HCT116 (cell line): ENCODE data around the gene TMEM269. TPM values are rescaled to one million over a fixed set of nuclear protein-coding genes. Genes with fewer than 3 reads are reported as not detected.

ENCODE experiments used
- ATAC-seq: fragments of 200-7000 bp; cut with Tn5 transposase; 2 replicates; pipeline ENCODE4 v1.9.1; 2020; ENCODE audit warnings: mild to moderate bottlenecking, moderate library complexity
- BruUV-seq: library from RNA; stranded (reverse); fragments of 400-500 nt; replicated peaks from 2 replicates; lab custom pipeline; 2021; lab: Mats Ljungman, UMichigan
- CTCF ChIA-PET: fragments of 300-600 bp; sonication (Branson Sonifier 250); formaldehyde crosslinking; loops from one replicate; lab custom pipeline; 2021; ENCODE audit warnings: antibody characterized with exemption; lab: Charles Lee
- POLR2A ChIA-PET: fragments of 300-600, 350-600 bp; sonication (Branson Sonifier 250); formaldehyde crosslinking; loops from one replicate; lab custom pipeline; 2021; ENCODE audit warnings: antibody characterized with exemption; lab: Charles Lee
- RAD21 ChIA-PET, 2 experiments: fragments of 300-600 bp; sonication (Branson Sonifier 250); formaldehyde crosslinking; loops; one replicate each; lab custom pipeline; 2023; ENCODE audit warnings: low total read pairs in 2 of 2; ENCODE audit not compliant: uncharacterized antibody in 2 of 2, unreplicated experiment in 2 of 2, low non-redundant PET in 1 of 2; lab: Charles Lee
- DNase-seq: peaks from one replicate; pipeline ENCODE4 v3.0.0-alpha.2; 2010; ENCODE audit warnings: low read depth, low spot score
- H2AFZ ChIP-seq: fragments of 200-600 bp; shearing (Covaris generic), sonication (generic); 2 replicates; pipeline ENCODE4 v1.6.1; 2017; ENCODE audit warnings: low read depth, mixed run types, mixed read lengths, antibody characterized with exemption, low read length; ENCODE audit not compliant: poor library complexity, severe bottlenecking
- H3K27ac ChIP-seq: 2 replicates; pipeline ENCODE4 v1.5.1; 2012; ENCODE audit warnings: low read depth, low read length
- H3K27me3 ChIP-seq: fragments of 200-600 bp; sonication (generic); 2 replicates; pipeline ENCODE4 v1.6.1; 2016; ENCODE audit warnings: mixed run types, low read length, mixed read lengths; ENCODE audit not compliant: insufficient read depth
- H3K36me3 ChIP-seq, 2 experiments: fragments of 200-500 bp in 1 of 2; fragments of 200-600 bp in 1 of 2; sonication (Bioruptor generic) in 1 of 2; sonication (generic) in 1 of 2; 2 replicates each; pipeline versions ENCODE4 v1.5.1 to v1.6.1; 2014 to 2016; ENCODE audit warnings: low read length in 2 of 2, inconsistent platforms in 1 of 2, mixed read lengths in 1 of 2, mixed run types in 1 of 2; ENCODE audit not compliant: insufficient read depth in 2 of 2, control insufficient read depth in 1 of 2
- H3K4me1 ChIP-seq, 2 experiments: fragments of 200-600 bp in 1 of 2; sonication (generic) in 1 of 2; 2 replicates each; pipeline versions ENCODE4 v1.5.1 to v1.6.1; 2012 to 2017; ENCODE audit warnings: low read length in 2 of 2, inconsistent platforms in 1 of 2, mild to moderate bottlenecking in 1 of 2, mixed read lengths in 1 of 2, mixed run types in 1 of 2, moderate library complexity in 1 of 2; ENCODE audit not compliant: insufficient read depth in 2 of 2, control insufficient read depth in 1 of 2
- H3K4me2 ChIP-seq: fragments of 200-600 bp; sonication (generic); 2 replicates; pipeline ENCODE4 v1.6.1; 2017; ENCODE audit warnings: mixed run types, low read length, mixed read lengths
- H3K4me3 ChIP-seq, 2 experiments: fragments of 200-600 bp in 1 of 2; sonication (generic) in 1 of 2; replicated peaks in 1 of 2; 2 replicates each; pipeline ENCODE4 v1.5.1; 2011 to 2016; ENCODE audit warnings: low read length in 2 of 2, control low read depth in 1 of 2, low read depth in 1 of 2, mild to moderate bottlenecking in 1 of 2, mixed read lengths in 1 of 2, mixed run types in 1 of 2
- H3K79me2 ChIP-seq: fragments of 200-600 bp; sonication (generic); 2 replicates; pipeline ENCODE4 v1.6.1; 2017; ENCODE audit warnings: mild to moderate bottlenecking, mixed run types, low read length, moderate library complexity, mixed read lengths; ENCODE audit not compliant: insufficient read depth
- H3K9ac ChIP-seq: fragments of 200-600 bp; sonication (generic); 2 replicates; pipeline ENCODE4 v1.6.1; 2016; ENCODE audit warnings: low read length, mixed read lengths
- H3K9me2 ChIP-seq: fragments of 200-600 bp; sonication (generic), shearing (Covaris generic); 2 replicates; pipeline ENCODE4 v1.6.1; 2017; ENCODE audit warnings: mixed run types, mild to moderate bottlenecking, moderate library complexity; ENCODE audit not compliant: insufficient read depth
- H3K9me3 ChIP-seq, 2 experiments: fragments of 200-500 bp in 1 of 2; fragments of 200-600 bp in 1 of 2; sonication (Bioruptor generic) in 1 of 2; sonication (generic) in 1 of 2; 2 replicates each; pipeline ENCODE4 v1.6.1; 2014 to 2017; ENCODE audit warnings: low read length in 2 of 2, mixed read lengths in 2 of 2, inconsistent platforms in 1 of 2, low read depth in 1 of 2, mild to moderate bottlenecking in 1 of 2, mixed run types in 1 of 2, moderate library complexity in 1 of 2; ENCODE audit not compliant: control insufficient read depth in 1 of 2, insufficient read depth in 1 of 2
- H4K20me1 ChIP-seq: fragments of 200-600 bp; sonication (generic), shearing (Covaris generic); 2 replicates; pipeline ENCODE4 v1.6.1; 2017; ENCODE audit warnings: mixed run types, mild to moderate bottlenecking, moderate library complexity; ENCODE audit not compliant: insufficient read depth
- CBX3 ChIP-seq: IDR thresholded peaks from 2 replicates; pipeline ENCODE4 v1.6.1; 2012; ENCODE audit warnings: low read depth
- EGR1 ChIP-seq: IDR thresholded peaks from 2 replicates; pipeline ENCODE4 v1.6.1; 2012; ENCODE audit warnings: low read depth
- ELF1 ChIP-seq: IDR thresholded peaks from 2 replicates; pipeline ENCODE4 v1.6.1; 2012; ENCODE audit warnings: low read depth, borderline replicate concordance
- EZH2 ChIP-seq: fragments of 200-600 bp; sonication (generic); IDR thresholded peaks from 2 replicates; pipeline ENCODE4 v1.6.1; 2017; ENCODE audit warnings: antibody characterized with exemption, mixed run types
- EZH2phosphoT487 ChIP-seq: fragments of 200-600 bp; IDR thresholded peaks from 2 replicates; pipeline ENCODE4 v1.6.1; 2018; ENCODE audit warnings: antibody characterized with exemption, borderline replicate concordance
- POLR2A ChIP-seq: IDR thresholded peaks from 2 replicates; pipeline ENCODE4 v1.7.0; 2011; ENCODE audit warnings: borderline replicate concordance; ENCODE audit not compliant: insufficient read depth, insufficient read length; ENCODE audit errors: extremely low read depth
- POLR2AphosphoS5 ChIP-seq: IDR thresholded peaks from 2 replicates; pipeline ENCODE4 v1.6.1; 2011; ENCODE audit warnings: mild to moderate bottlenecking, low read depth, low read length, moderate library complexity
- RAD21 ChIP-seq: IDR thresholded peaks from 2 replicates; pipeline ENCODE4 v1.6.1; 2012; ENCODE audit warnings: low read depth, mild to moderate bottlenecking
- SIN3A ChIP-seq: IDR thresholded peaks from 2 replicates; pipeline ENCODE4 v1.6.1; 2012; ENCODE audit warnings: low read depth
- SP1 ChIP-seq: IDR thresholded peaks from 2 replicates; pipeline ENCODE4 v1.6.1; 2012; ENCODE audit warnings: low read depth
- SRF ChIP-seq: IDR thresholded peaks from 2 replicates; pipeline ENCODE4 v1.6.1; 2012; ENCODE audit warnings: low read depth
- TCF7L2 ChIP-seq: IDR thresholded peaks from 2 replicates; pipeline ENCODE4 v1.7.0; 2011; ENCODE audit warnings: borderline replicate concordance, inconsistent platforms; ENCODE audit not compliant: insufficient read depth, insufficient read length; ENCODE audit errors: extremely low read depth
- YY1 ChIP-seq: IDR thresholded peaks from 2 replicates; pipeline ENCODE4 v1.6.1; 2011; ENCODE audit warnings: low read length, low read depth, moderate library complexity, mild to moderate bottlenecking; ENCODE audit not compliant: insufficient replicate concordance; ENCODE audit errors: extremely low read depth
- ZFX ChIP-seq: fragments of 450-650 bp; IDR thresholded peaks from 2 replicates; pipeline ENCODE4 v1.6.1; 2017
- intact Hi-C: fragments of 100-400 bp; cut with micrococcal nuclease; formaldehyde crosslinking; loops from 2 replicates; pipeline ENCODE4 v1.10.0; 2022
- total RNA-seq: library from RNA; stranded (reverse); gene quantifications from one replicate; pipeline ENCODE4 v1.2.1, GENCODE V29; 2021; ENCODE audit not compliant: unreplicated experiment
- TF ChIP-seq, protein P1 (sequence below): IDR thresholded peaks from 2 replicates; pipeline ENCODE4 v1.6.1; 2012; ENCODE audit warnings: low read depth
- TF ChIP-seq, protein P2 (sequence below): IDR thresholded peaks from 2 replicates; pipeline ENCODE4 v1.6.1; 2012

Gene TMEM269
- total RNA-seq, 1 experiment from 2014 or later, result 0.34 TPM

DNA sequence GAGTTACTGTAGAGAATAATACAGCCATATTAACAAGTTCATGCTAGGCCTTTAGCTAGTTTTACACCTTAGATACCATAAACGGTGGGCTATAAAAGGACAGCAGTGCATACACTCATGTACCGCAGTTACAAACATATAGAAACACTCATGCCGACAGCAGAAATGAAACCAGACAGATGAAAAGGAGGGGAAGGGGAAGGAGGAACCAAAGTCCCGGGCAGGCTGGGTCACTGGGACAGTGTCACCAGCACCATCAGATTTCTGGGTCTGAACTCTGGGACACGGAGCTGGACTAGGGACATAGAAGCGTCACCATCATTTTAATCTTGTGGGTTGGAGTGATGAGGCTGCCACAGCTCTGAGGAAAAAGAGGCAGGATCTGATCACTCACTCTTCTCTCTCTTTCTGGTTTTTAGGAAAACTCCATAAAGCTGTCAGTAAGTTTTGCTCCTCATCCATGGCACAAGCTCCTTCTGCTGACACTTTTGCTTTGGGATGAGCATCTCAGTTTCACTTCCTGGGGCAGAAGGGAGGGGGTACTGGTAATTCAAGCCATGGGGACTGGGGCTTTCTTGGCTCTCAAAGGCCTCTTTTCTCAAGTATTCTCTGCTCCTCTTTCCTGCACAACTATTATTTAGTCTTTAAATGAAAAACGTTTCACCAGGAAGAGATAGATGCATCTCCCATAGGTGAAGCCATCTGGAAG is 53.8 kb downstream of the TMEM269 start:
- H3K4me1 ChIP-seq, result no peaks in the 10 kb centered on the region
- CTCF ChIA-PET, result interaction anchor here (1.3 kb wide), 1 partner anchor 8 kb away, joined by 7 read pairs; the partner anchor contains the start of gene ZNF691
- no peak for ATAC-seq

DNA sequence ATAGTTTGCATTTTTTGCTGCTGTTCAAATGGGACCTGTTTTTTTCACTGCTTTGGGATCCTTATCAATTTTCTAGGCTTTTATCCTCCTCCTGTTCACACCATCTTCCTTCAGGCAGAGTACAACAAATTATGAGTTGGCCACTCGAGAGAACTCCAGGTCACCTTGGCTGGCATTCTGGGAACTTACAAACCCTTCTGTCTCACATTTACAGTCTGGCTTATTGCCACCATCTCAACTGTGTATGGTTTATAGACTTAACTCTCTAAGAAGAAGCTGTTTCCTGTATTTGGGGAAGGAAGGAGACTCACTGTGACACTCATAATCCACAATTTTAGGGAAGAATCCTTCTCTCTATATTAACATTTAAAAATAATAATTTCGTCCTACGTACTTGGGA is 56.2 kb downstream of the TMEM269 start:
- ChIA-PET RAD21 (no interaction called here), POLR2A (no interaction called here), CTCF (no interaction called here)
- intact Hi-C loops, result no loop called here
- no TSS peak for BruUV-seq
- H3K4me3 ChIP-seq, result no peak overlapping the region
- no peak overlapping the region for H3K9ac ChIP-seq
- H3K4me1 ChIP-seq, result peaks cover 0 to 5% of the 10 kb centered on the region in 2 experiments; a peak in 1 of 4 replicates
- no peaks in the 10 kb centered on the region for H3K27me3 ChIP-seq
- H3K9me3 ChIP-seq, result no peaks in the 10 kb centered on the region
- H3K79me2 ChIP-seq, result no peaks in the 10 kb centered on the region
- no peaks in the 10 kb centered on the region for H3K36me3 ChIP-seq
- no peak for ATAC-seq
- no peak for DNase-seq
- no peak overlapping the region for H2AFZ ChIP-seq
- H3K4me2 ChIP-seq, result no peak overlapping the region
- H3K9me2 ChIP-seq, result no peaks in the 10 kb centered on the region
- H3K27ac ChIP-seq, result no peak overlapping the region
- no peaks in the 10 kb centered on the region for H4K20me1 ChIP-seq
- TF ChIP-seq POLR2AphosphoS5 (no peak), YY1 (no peak), SRF (no peak), EGR1 (no peak), POLR2A (no peak), RAD21 (no peak), EZH2phosphoT487 (no peak), TCF7L2 (no peak), EZH2 (no peak), CBX3 (no peak), ELF1 (no peak), SP1 (no peak), SIN3A (no peak)
- TF ChIP-seq, protein P1, sequence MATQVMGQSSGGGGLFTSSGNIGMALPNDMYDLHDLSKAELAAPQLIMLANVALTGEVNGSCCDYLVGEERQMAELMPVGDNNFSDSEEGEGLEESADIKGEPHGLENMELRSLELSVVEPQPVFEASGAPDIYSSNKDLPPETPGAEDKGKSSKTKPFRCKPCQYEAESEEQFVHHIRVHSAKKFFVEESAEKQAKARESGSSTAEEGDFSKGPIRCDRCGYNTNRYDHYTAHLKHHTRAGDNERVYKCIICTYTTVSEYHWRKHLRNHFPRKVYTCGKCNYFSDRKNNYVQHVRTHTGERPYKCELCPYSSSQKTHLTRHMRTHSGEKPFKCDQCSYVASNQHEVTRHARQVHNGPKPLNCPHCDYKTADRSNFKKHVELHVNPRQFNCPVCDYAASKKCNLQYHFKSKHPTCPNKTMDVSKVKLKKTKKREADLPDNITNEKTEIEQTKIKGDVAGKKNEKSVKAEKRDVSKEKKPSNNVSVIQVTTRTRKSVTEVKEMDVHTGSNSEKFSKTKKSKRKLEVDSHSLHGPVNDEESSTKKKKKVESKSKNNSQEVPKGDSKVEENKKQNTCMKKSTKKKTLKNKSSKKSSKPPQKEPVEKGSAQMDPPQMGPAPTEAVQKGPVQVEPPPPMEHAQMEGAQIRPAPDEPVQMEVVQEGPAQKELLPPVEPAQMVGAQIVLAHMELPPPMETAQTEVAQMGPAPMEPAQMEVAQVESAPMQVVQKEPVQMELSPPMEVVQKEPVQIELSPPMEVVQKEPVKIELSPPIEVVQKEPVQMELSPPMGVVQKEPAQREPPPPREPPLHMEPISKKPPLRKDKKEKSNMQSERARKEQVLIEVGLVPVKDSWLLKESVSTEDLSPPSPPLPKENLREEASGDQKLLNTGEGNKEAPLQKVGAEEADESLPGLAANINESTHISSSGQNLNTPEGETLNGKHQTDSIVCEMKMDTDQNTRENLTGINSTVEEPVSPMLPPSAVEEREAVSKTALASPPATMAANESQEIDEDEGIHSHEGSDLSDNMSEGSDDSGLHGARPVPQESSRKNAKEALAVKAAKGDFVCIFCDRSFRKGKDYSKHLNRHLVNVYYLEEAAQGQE, result no peak
- TF ChIP-seq, all 23 proteins: peak for 0

More for the DNA sequence above, 53.8 kb downstream of the TMEM269 start:
- no peaks in the 10 kb centered on the region for H3K79me2 ChIP-seq
- no peaks in the 10 kb centered on the region for H4K20me1 ChIP-seq
- no peaks in the 10 kb centered on the region for H3K27me3 ChIP-seq
- RAD21 ChIA-PET, result no interaction called here
- H2AFZ ChIP-seq, result no peak overlapping the region
- no peak overlapping the region for H3K4me3 ChIP-seq
- DNase-seq, result no peak
- no peak overlapping the region for H3K4me2 ChIP-seq
- no peaks in the 10 kb centered on the region for H3K36me3 ChIP-seq
- POLR2A ChIA-PET, result no interaction called here
- H3K9me2 ChIP-seq, result no peaks in the 10 kb centered on the region
- H3K27ac ChIP-seq, result no peak overlapping the region
- no peak overlapping the region for H3K9ac ChIP-seq
- BruUV-seq, result no TSS peak
- intact Hi-C loops, result no loop called here
- no peaks in the 10 kb centered on the region for H3K9me3 ChIP-seq
- TF ChIP-seq TCF7L2, result no peak
- TF ChIP-seq, protein P2, sequence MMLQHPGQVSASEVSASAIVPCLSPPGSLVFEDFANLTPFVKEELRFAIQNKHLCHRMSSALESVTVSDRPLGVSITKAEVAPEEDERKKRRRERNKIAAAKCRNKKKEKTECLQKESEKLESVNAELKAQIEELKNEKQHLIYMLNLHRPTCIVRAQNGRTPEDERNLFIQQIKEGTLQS, result no peak
- no peak for TF ChIP-seq ZFX
- no peak for TF ChIP-seq POLR2AphosphoS5
- no peak for TF ChIP-seq SRF
- no peak for TF ChIP-seq CBX3
